Superior temporal gyrus (tissue), 1 donor: Measurements from ENCODE around the gene FAAP20.
A peak's percentile ranks its signal among the peaks of the same experiment; 100 is the strongest.
"Not testable (repeated sequence)": the region's sequence is repeated elsewhere in the genome, so short reads cannot be mapped to it uniquely, and the experiment has no call there.

Experiments
- DNase-seq: peaks from one replicate; pipeline ENCODE4 v3.0.0-alpha.2; 2016; ENCODE audit errors: extremely low spot score

FAAP20 gene

DNA sequence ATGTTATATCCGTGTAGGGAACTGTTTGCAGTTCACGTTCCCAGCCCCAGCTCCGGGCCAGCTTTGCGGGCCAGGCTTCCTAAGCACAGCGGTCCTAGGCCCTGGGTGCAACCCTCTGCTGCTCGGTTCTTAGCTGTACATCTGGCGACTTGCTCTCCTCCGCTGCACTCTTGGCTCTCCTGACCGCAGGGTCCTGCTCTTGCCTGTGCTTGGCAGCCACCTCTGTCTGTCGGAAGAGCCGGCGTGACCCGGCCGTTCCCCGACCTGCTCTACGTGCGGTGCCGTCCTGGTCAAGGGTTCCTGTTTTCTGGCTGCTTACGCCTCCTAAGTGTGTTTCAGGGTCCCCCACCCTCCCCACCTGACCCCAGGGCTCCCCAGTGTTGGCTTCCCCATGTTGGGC, 36.7 kb downstream of the FAAP20 start:
- DNase-seq: no peak

DNA sequence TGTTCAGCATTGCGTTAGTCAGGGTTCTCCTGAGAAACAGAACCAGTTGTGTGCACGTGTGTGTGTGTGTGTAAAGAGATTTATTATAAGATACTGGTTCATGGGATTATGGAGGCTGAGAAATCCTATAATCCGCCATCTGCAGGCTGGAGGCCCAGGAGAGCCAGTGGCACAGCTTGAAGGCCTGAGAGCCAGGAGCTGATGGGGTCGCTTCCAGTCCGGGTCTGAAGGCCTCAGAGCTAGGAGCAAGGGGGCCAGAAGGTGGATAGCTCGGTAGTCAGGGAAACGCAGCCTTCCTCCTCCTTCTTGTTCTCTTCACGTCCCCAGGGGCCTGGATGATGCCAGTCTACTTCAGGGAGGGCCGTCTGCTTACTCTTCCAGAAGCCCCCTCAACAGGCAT, 37.7 kb downstream of the FAAP20 start:
- no peak for DNase-seq

DNA sequence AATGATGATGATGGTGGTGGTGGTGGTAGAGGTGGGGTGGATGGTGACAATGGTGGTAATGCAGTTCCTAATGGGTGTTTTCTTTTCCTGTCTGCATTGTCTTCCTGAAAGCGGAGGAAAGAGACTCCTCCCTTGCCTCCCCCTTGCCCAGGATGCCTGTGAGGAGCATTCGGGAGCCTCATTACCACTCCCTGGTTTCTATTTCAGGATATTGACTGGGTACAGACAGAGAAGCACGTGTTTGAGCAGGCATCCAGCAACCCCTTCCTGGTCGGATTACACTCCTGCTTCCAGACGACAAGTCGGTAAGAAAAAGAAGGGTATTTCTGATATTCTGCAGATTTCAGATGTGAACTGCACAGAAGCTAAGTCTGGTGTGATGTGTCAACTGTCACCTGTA, 38.8 kb downstream of the FAAP20 start:
- DNase-seq: no peak

DNA sequence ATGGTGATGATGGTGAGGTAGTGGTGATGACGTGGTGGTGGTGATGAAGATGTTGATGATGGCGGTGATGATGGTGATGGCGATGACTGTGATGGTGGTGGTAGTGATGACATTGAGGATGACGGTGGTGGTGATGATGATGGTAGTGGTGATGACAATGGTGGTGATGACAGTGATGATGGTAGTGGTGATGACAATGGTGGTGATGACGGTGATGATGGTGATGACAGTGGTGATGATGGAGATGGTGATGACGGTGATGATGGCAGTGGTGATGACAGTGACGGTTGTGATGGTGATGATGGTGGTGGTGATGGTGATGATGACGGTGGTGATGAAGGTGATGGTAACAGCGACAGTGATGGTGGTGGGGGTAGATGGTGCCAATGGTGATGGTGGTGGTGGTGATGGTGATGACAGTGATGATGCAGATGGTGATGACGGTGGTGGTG, 39.4 kb downstream of the FAAP20 start:
- no peak for DNase-seq

DNA sequence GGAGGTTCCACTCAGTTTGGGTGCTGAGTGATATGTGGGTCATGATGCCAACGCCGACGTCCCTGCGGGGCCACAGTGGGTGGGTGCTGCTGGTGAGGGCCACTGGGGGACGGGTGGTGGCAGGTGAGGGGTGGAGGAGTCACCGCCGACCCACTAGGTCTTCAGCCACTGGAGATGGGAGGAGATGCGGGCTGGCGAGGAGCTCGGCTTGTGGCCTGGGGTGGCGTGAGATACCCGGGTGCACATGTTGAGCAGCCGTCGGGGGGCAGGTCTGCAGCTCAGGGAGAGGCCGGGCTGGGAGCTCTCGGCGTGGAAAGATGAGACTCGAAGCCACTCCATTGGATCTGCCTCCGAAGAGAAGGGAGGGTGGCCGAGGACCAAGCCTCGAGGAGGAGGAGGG, 40.5 kb downstream of the FAAP20 start:
- DNase-seq: no peak

DNA sequence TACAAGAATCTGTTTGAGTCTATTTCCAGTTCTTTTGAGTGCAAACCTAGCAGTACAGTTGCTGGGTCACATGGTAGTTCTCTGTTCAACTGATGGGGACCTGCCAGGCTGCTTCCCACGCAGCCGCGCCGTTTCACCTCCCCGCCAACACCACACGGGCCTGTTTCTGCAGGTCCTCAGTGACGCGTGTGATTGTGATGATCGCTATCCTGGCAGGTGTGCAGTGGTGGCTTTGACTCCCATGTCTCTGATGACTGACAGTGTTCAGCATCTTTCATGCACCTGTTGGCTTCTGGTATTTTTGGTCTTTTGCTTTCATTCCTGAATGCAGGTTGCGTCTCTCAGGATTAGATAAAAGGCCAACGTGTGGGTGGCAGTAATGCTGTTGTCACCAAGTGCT, 41.6 kb downstream of the FAAP20 start:
- peak; percentile 39 for DNase-seq

DNA sequence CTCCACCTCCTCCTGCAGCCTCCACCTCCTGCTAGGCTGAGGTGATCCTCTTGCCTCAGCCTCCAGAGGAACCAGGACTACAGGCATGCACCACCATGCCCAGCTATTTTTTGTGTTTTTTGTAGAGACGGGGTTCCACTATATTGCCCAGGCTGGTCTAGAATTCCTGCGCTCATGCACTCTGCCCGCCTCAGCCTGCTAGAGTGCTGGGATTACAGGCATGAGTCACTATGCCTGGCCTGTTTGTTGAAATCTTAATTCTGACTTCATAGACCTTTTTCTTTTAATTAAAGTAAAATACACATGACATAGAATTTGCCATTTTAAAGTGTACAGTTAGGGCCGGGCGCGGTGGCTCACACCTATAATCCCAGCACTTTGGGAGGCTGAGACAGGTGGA, 42.7 kb downstream of the FAAP20 start:
- DNase-seq: no peak

DNA sequence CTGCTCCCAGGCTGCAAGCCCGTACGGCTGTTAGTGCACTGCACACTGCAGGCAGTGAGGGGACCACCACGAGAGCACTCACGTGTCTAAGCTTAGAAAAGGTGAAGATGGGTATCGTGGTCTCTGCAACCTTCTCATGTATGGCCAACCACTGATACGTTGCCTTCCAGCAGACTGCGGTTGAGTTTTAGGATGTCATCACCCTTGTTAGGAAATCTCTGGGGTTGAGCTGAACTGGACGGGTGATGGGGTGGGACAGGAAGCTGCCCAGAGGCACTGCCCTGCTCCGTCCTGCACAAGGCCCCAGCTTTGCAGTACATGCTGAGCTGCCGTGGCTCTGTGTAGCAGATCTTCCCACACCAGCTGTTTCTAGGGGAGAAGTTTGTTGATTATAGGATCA, 43.3 kb downstream of the FAAP20 start:
- no peak for DNase-seq

DNA sequence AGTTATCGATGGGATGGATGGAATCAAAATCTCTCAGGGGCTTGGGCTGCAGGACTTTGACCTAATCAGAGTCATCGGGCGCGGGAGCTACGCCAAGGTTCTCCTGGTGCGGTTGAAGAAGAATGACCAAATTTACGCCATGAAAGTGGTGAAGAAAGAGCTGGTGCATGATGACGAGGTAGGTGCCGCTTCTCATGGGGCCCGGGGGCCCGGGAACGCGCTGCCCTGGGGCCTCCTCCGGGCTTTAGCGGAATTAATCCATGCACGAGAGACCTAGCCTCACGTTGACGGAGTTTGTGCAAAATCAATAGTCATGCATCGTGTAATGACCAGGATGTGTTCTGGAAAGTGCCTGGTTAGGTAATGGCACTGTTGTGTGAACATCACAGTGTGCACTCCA, 43.8 kb downstream of the FAAP20 start:
- DNase-seq: no peak

DNA sequence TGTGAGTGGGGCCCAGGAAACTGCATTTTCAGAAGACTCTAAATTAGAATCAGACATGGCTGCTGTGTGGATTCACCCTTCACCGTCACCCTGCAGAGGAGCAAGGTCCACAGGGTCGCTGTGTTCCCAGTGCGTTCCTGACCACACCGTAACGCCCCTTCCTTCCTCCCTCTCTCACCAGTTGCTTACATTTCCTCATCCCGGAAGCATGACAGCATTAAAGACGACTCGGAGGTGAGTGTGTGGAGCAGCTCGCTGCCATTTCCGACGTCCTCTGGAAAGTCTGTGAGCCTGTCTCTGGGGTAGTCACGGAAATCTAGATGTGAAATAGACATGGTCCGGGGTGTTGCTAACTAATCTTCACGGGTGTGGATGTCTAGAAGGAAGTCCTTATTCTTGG, 45.9 kb downstream of the FAAP20 start:
- DNase-seq: no peak

DNA sequence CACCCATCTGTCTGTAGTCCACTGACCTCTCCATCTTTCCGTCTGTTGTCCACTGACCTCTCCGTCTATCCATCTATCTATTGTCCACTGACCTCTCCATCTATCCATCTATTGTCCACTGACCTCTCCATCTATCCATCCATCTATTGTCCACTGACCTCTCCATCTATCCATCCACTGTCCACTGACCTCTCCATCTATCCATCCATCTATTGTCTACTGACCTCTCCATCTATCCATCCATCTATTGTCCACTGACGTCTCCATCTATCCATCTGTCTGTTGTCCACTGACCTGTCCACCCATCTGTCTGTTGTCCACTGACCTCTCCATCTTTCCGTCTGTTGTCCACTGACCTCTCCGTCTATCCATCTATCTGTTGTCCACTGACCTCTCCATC, 46.7 kb downstream of the FAAP20 start:
- DNase-seq: not testable (repeated sequence)

DNA sequence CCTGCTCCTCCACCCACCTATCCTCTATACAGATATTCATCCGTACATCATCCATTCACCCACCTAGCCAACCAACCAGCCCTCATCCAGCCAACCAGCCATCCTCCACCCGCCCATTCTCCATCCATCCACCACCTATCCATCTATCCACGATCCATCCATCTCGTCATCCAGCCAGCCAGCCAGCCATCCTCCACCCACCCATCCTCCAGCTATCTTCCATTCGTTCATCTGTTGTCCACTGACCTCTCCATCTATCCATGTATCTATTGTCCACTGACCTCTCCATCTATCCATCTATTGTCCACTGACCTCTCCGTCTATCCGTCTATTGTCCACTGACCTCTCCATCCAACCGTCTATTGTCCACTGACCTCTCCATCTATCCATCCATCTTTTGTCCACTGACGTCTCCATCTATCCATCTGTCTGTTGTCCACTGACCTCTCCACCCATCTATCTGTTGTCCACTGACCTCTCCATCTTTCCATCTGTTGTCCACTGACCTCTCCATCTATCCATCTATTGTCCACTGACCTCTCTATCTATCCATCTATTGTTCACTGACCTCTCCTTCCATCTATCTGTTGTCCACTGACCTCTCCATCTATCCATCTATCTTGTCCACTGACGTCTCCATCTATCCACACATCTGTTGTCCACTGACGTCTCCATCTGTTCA, 47.6 kb downstream of the FAAP20 start:
- no peak for DNase-seq

DNA sequence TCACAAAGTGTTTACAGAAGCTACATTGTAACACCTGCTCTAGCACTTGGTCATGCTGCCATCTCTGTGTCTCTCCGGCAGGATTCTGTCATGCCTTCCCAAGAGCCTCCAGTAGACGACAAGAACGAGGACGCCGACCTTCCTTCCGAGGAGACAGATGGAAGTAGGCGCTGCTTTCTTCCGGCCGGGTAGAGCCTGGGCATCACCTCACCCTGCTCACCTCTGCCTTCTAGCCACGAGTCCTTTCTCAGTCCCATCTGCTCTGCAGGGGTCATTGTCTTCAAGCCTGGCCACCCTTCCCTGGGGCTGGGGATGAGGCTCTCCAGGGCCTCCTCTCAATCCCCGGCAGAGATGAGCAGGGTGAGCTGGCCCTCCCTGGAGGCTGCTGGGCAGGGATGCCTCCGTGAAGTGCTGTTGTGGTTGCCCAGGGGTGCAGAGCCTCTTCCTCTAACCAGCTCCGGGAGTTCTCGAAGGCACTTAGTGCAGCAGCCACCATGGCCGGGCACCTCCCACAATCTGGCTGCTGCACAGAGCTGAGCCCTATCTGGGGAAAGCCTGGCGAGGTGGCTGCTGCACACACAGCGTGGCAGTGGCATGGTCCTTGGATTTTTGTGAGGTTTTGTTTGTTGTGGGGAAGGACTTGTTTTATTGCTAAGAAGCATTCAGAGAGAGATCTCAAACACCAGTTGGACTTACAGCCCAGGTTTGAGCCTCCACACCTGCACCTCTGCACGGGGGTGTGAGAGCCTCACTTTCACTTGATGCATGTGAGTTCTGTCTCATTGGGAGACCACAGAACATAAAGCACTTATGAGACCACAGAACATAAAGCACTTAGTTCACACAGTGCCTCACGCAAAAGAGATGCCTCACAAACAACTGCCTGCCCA, 48.4 kb downstream of the FAAP20 start:
- DNase-seq: no peak

DNA sequence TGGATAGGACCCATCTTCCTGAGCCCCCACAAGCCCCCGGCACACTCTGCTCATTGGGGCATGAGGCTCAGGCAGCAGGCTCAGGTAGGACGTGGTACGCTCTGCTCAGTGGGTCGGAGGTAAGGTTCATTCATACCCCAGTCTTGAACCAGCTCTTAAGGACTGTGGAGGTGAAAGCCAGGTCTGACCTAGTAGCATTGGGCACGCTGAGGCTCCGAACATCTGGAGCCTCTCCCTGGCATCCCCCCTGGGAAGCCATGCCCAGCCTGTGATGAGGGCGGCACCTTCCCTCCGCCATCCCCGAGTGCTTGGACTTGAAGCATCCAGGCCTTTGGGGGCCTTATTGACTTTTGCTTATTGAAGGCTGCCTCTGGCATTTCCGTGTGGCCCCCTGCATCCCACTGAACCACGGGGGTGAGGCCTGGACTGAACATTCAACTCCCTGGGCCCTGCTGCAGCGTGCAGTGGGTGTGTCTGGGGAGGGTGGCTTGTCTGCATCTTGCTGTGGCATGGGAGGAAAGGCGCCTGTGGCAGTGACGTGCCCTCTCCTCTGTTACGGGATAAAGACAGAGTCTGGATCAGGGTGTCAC, 50.0 kb downstream of the FAAP20 start:
- DNase-seq: no peak

DNA sequence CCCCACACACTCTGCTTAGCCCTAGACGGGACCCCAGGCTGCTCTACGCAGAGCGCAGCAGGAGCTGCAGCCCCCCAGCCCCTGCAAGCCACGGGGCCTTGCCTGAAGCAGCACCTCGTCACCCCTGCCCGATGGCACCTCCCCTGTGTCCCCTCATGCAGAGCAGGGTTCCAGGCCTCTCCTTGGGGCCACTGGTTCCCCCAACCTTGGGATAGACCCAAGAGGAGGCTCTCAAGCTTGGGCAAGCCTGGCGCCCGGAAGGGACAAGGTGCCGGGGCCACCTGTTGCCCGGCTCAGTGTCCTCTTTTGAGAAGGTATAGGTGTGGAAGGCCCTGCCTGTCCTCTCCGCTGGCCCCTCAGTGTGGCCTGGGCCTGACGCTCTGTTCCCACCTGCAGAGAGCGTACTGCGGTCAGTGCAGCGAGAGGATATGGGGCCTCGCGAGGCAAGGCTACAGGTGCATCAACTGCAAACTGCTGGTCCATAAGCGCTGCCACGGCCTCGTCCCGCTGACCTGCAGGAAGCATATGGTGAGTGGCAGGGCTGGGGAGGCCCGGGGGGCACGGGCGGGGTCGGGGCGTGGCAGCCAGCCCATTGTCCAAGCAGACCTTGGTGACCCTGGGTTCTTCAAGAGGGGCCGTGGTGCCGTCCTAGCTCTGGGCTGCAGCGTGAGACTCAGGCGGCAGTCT, 50.6 kb downstream of the FAAP20 start:
- DNase-seq: no peak

DNA sequence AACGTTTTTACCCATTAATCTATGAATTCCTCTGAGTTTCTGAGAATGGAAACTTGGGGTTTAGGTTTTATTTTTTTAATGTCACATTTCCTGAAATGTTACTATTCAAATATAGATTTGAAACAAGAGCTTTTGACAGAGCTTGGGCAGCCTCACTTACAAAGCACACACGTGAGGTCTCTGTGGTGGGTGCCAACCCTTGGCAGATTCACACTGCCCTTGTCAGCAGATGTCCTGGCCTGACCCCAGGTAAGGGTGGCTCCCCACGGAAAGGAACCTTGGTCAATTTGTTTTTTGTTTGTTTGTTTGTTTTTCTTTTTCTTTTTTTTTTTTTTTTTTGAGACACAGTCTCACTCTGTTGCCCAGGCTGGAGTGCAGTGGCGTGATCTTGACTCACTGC, 53.5 kb downstream of the FAAP20 start:
- DNase-seq: no peak
